ENCODE data around the gene PCDHA9.

GRCh38 chr5:140870221-140871201 lies 22.3 kb downstream of the PCDHA9 start:
- TF ChIP-seq CTCF (IDR thresholded peaks at IDR 0.05 in 8 of 11, conservative IDR thresholded peaks at IDR 0.05 in 3 of 11) (no peak), POLR2A (IDR thresholded peaks at IDR 0.05) (no peak), POLR2AphosphoS5 (IDR thresholded peaks at IDR 0.05) (no peak)

Measured in spleen (tissue), 7 donors.